Nephron (organoid): ENCODE data around the gene FGGY.

Source experiments
- H3K27ac Mint-ChIP-seq, 3 experiments: 2 replicates each; pipeline ENCODE4 v1.8.0; 2020; ENCODE audit warnings: mixed read lengths in 3 of 3, mild to moderate bottlenecking in 2 of 3, moderate library complexity in 1 of 3
- H3K27me3 Mint-ChIP-seq: 2 replicates; pipeline ENCODE4 v1.8.0; 2021; ENCODE audit warnings: low read depth, mild to moderate bottlenecking, moderate library complexity, mixed read lengths
- H3K36me3 Mint-ChIP-seq: 2 replicates; pipeline ENCODE4 v1.8.0; 2020; ENCODE audit warnings: low read depth, mixed read lengths
- H3K4me1 Mint-ChIP-seq: 2 replicates; pipeline ENCODE4 v1.8.0; 2020; ENCODE audit warnings: mixed read lengths
- H3K4me3 Mint-ChIP-seq, 3 experiments: 2 replicates each; pipeline ENCODE4 v1.8.0; 2020; ENCODE audit warnings: mild to moderate bottlenecking in 3 of 3, mixed read lengths in 3 of 3, moderate library complexity in 2 of 3
- H3K9me3 Mint-ChIP-seq: 2 replicates; pipeline ENCODE4 v1.8.0; 2020; ENCODE audit warnings: mixed read lengths
- CTCF ChIP-seq, 3 experiments: fragments of 200-600 bp; sonication (generic); IDR thresholded peaks; one replicate each; pipeline ENCODE4 v1.5.0; 2021; ENCODE audit warnings: antibody characterized with exemption in 3 of 3; ENCODE audit not compliant: unreplicated experiment in 3 of 3

FGGY gene

DNA sequence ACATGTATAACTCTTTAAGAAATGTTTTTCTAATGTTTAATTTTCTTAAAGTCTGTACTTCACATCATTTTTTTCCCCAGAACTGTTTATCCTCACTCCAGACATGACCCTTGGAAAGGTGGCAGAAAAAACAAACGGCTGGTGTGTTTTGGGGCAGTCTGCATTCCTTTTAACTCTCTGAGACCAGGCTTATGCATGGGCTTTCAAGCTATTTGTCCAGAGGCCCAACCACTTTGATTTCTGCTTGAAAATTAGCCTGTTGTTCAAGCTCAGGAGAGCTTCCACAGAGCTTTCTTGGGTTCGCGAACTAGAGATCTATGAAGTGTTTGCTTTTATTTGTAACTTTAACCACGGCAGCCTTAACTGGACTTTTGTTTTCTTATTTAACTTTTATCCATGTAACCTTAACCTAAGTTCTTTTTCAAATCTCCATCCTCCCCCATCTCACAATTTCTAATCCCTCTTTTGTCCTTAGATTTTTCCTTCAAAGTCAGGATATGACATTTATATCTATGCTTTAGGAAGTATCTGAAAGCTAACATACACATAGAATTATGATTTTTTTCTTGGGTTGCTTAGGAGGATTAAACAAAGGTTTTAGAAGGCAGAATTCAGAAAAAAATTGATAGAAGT, 111.8 kb downstream of the FGGY start:
- no peaks in the 10 kb centered on the region for H3K9me3 Mint-ChIP-seq
- no peak overlapping the region for H3K4me3 Mint-ChIP-seq
- H3K4me1 Mint-ChIP-seq: peaks cover 42% of the 10 kb centered on the region
- H3K27me3 Mint-ChIP-seq: no peaks in the 10 kb centered on the region
- TF ChIP-seq CTCF (IDR thresholded peaks at IDR 0.05; ENCODE audit: unreplicated experiment in 3 of 3): no peak
- peak overlapping the region; percentile 95 to 98 (median 97) for H3K27ac Mint-ChIP-seq
- peaks cover 4% of the 10 kb centered on the region for H3K36me3 Mint-ChIP-seq

- no peaks in the 10 kb centered on the region for H3K27me3 Mint-ChIP-seq
- H3K4me1 Mint-ChIP-seq: peaks cover 42% of the 10 kb centered on the region
- no peaks in the 10 kb centered on the region for H3K9me3 Mint-ChIP-seq
- H3K4me3 Mint-ChIP-seq: no peak overlapping the region
- H3K36me3 Mint-ChIP-seq: peaks cover 4% of the 10 kb centered on the region
- TF ChIP-seq CTCF (IDR thresholded peaks at IDR 0.05; ENCODE audit: unreplicated experiment in 3 of 3): no peak
- peak overlapping the region; percentile 95 to 98 (median 97) for H3K27ac Mint-ChIP-seq
Measured at GRCh38 chr1:59409549-59409948, 112.7 kb downstream of the FGGY start.

DNA sequence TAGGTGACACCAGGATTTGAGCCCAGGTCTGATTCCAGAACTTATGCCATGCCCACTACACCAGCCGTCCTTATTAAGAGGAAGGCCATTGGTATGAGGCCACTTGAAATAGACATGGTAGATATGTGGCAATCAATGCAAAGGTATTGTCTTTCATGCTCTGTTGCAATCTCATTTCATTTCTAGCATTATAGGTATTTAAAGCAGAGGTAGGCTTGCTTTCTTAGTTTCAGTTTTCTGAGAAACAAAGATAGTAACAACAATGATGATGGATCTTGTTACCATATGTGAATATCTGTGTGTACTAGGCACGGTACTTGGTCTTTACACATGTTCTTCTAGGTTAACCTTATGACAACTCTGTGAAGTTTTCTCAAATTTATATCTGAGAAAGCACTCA, 113.1 kb downstream of the FGGY start:
- peaks cover 4% of the 10 kb centered on the region for H3K36me3 Mint-ChIP-seq
- peak overlapping the region; percentile 53 to 98 (median 97) for H3K27ac Mint-ChIP-seq
- H3K4me1 Mint-ChIP-seq: peaks cover 42% of the 10 kb centered on the region
- no peak overlapping the region for H3K4me3 Mint-ChIP-seq
- no peak for TF ChIP-seq CTCF (IDR thresholded peaks at IDR 0.05; ENCODE audit: unreplicated experiment in 3 of 3)
- no peaks in the 10 kb centered on the region for H3K9me3 Mint-ChIP-seq
- H3K27me3 Mint-ChIP-seq: no peaks in the 10 kb centered on the region

DNA sequence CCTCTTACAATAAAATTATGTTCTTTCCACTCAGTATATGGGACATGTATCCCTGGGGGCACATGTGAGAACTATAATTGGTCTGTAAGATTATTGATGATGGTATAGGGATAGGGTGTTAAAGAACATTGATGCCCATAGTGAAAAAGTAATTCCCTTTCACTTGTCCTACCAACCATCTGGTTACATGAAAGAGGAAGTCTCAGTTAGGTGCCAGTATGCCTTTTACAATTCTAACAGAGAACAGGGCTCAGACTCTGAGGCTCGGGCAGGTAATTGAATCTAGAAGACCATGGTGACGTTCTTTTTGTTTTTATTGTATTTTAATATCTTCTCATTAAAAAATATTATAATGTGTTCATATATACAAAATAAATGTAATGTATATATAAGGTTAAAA, 113.6 kb downstream of the FGGY start:
- no peaks in the 10 kb centered on the region for H3K9me3 Mint-ChIP-seq
- H3K27me3 Mint-ChIP-seq: no peaks in the 10 kb centered on the region
- TF ChIP-seq CTCF (IDR thresholded peaks at IDR 0.05; ENCODE audit: unreplicated experiment in 3 of 3): no peak
- peaks cover 4% of the 10 kb centered on the region for H3K36me3 Mint-ChIP-seq
- peaks cover 38% of the 10 kb centered on the region for H3K4me1 Mint-ChIP-seq
- H3K27ac Mint-ChIP-seq: peak overlapping the region in 1 of 3 experiments; percentile 53
- H3K4me3 Mint-ChIP-seq: no peak overlapping the region

- Mint-ChIP-seq H3K9me3 (no peaks in the 10 kb centered on the region), H3K4me3 (no peak overlapping the region), H3K36me3 (peaks cover 4% of the 10 kb centered on the region), H3K27me3 (no peaks in the 10 kb centered on the region), H3K27ac (no peak overlapping the region), H3K4me1 (peaks cover 33% of the 10 kb centered on the region)
- TF ChIP-seq CTCF (IDR thresholded peaks at IDR 0.05; ENCODE audit: unreplicated experiment in 3 of 3): no peak
Measured at GRCh38 chr1:59411147-59411546, 114.3 kb downstream of the FGGY start.

- H3K36me3 Mint-ChIP-seq: no peaks in the 10 kb centered on the region
- no peak overlapping the region for H3K27ac Mint-ChIP-seq
- H3K27me3 Mint-ChIP-seq: no peaks in the 10 kb centered on the region
- no peaks in the 10 kb centered on the region for H3K9me3 Mint-ChIP-seq
- no peak overlapping the region for H3K4me3 Mint-ChIP-seq
- no peak for TF ChIP-seq CTCF (IDR thresholded peaks at IDR 0.05; ENCODE audit: unreplicated experiment in 3 of 3)
- H3K4me1 Mint-ChIP-seq: peaks cover 25% of the 10 kb centered on the region
Measured at GRCh38 chr1:59412718-59413326, 115.9 kb downstream of the FGGY start.
